Mesodermal cell (in vitro differentiated cells): Measurements from ENCODE around the gene MRPS12. TPM values are rescaled to one million over a fixed set of nuclear protein-coding genes. Genes with fewer than 3 reads are reported as not detected.
"Not testable (repeated sequence)": the region's sequence is repeated elsewhere in the genome, so short reads cannot be mapped to it uniquely, and the experiment has no call there.

Experiments
- H3K27ac ChIP-seq: 2 replicates; pipeline ENCODE4 v1.7.0; 2013; ENCODE audit warnings: mild to moderate bottlenecking, low read depth, low read length, moderate library complexity; ENCODE audit not compliant: severe bottlenecking
- H3K36me3 ChIP-seq: 2 replicates; pipeline ENCODE4 v1.7.1; 2013; ENCODE audit warnings: mild to moderate bottlenecking, low read length, moderate library complexity; ENCODE audit not compliant: control insufficient read depth, insufficient read depth
- H3K4me1 ChIP-seq: one replicate; pipeline ENCODE4 v1.7.1; 2013; ENCODE audit warnings: mild to moderate bottlenecking, low read length; ENCODE audit not compliant: insufficient read depth, control insufficient read depth, poor library complexity, severe bottlenecking
- H3K4me3 ChIP-seq: 2 replicates; pipeline ENCODE4 v1.7.0; 2013; ENCODE audit warnings: low read length, control low read depth, mild to moderate bottlenecking; ENCODE audit not compliant: insufficient read depth, poor library complexity, severe bottlenecking; ENCODE audit errors: extremely low read depth
- H3K9me3 ChIP-seq: 2 replicates; pipeline ENCODE4 v1.7.1; 2013; ENCODE audit warnings: mild to moderate bottlenecking, low read length, moderate library complexity; ENCODE audit not compliant: control insufficient read depth
- WGBS, 2 experiments: methylation state at CpG; one replicate each; pipeline ENCODE4 v1.1.5; 2013; ENCODE audit warnings: missing lambda C conversion rate in 2 of 2; ENCODE audit not compliant: insufficient coverage in 2 of 2; 5-methylcytosine and 5-hydroxymethylcytosine counted together
- polyA plus RNA-seq, 2 experiments: library from polyadenylated mRNA; stranded (reverse); fragments of 50-300 nt; gene quantifications; one replicate each; pipeline ENCODE4 v1.2.3, GENCODE V29; 2013

The MRPS12 gene
- 33.0 TPM for polyA plus RNA-seq (2013, experiment 1 of 2)
- polyA plus RNA-seq (2013, experiment 2 of 2), result 27.8 TPM

GRCh38 chr19:38930776-38931520 is at the start of gene MRPS12:
TSS of gene MRPS12 (plus strand) at chr19:38930944. CDS start at chr19:38931295, 351 bp downstream.
- H3K4me1 ChIP-seq, result peaks cover 4% of the 10 kb centered on the region
- H3K4me3 ChIP-seq, result peak within 1 kb of the TSS; percentile 91
- peak within 1 kb of the TSS; percentile 93 for H3K27ac ChIP-seq
- WGBS, 2 experiments, result 0 to 1% methylated on average over 30 to 33 of the region's 40 CpGs
- H3K9me3 ChIP-seq, result peaks cover 8% of the 10 kb centered on the region
- peaks cover 40% of the 10 kb centered on the region for H3K36me3 ChIP-seq

- Histone ChIP-seq H3K4me3 (no peak overlapping the region), H3K27ac (no peak overlapping the region), H3K36me3 (no peaks in the 10 kb centered on the region), H3K4me1 (peaks cover 6% of the 10 kb centered on the region), H3K9me3 (no peaks in the 10 kb centered on the region)
- 90 to 92% methylated on average over 4 to 5 of the region's 9 CpGs for WGBS, 2 experiments
These were observed 47.5 kb upstream of the MRPS12 start for GRCh38 chr19:38883286-38883685.

GRCh38 chr19:38884691-38885090 is 46.1 kb upstream of the MRPS12 start:
- not testable (repeated sequence) for H3K36me3 ChIP-seq, H3K9me3 ChIP-seq, H3K4me3 ChIP-seq, H3K27ac ChIP-seq, H3K4me1 ChIP-seq
- WGBS, 2 experiments, result 93 to 100% methylated on average over 3 of the region's 3 CpGs

GRCh38 chr19:38888876-38889275 is 41.9 kb upstream of the MRPS12 start:
- 95% methylated on average over 17 of the region's 17 CpGs for WGBS, 2 experiments

GRCh38 chr19:38889803-38890202 is 40.9 kb upstream of the MRPS12 start:
- Histone ChIP-seq H3K9me3 (no peaks in the 10 kb centered on the region), H3K4me3 (no peak overlapping the region), H3K4me1 (no peaks in the 10 kb centered on the region), H3K36me3 (peaks cover 11% of the 10 kb centered on the region), H3K27ac (no peak overlapping the region)
- WGBS, 2 experiments, result 92% methylated on average over 3 to 5 of the region's 8 CpGs

More at GRCh38 chr19:38888876-38889275, 41.9 kb upstream of the MRPS12 start:
- H3K4me3 ChIP-seq, result no peak overlapping the region
- H3K9me3 ChIP-seq, result no peaks in the 10 kb centered on the region
- H3K36me3 ChIP-seq, result peaks cover 11% of the 10 kb centered on the region
- no peaks in the 10 kb centered on the region for H3K4me1 ChIP-seq
- H3K27ac ChIP-seq, result no peak overlapping the region

- Histone ChIP-seq H3K4me3 (no peak overlapping the region), H3K36me3 (peaks cover 11% of the 10 kb centered on the region), H3K4me1 (no peaks in the 10 kb centered on the region), H3K9me3 (no peaks in the 10 kb centered on the region), H3K27ac (no peak overlapping the region)
These were observed 40.1 kb upstream of the MRPS12 start for GRCh38 chr19:38890686-38891085.

GRCh38 chr19:38891771-38892170 is 39.0 kb upstream of the MRPS12 start:
- Histone ChIP-seq H3K4me3 (no peak overlapping the region), H3K36me3 (peaks cover 11% of the 10 kb centered on the region), H3K27ac (no peak overlapping the region), H3K4me1 (no peaks in the 10 kb centered on the region), H3K9me3 (no peaks in the 10 kb centered on the region)
- 83 to 93% methylated on average over 6 of the region's 6 CpGs for WGBS, 2 experiments

- 89 to 95% methylated on average over 4 of the region's 5 CpGs for WGBS, 2 experiments
- Histone ChIP-seq H3K4me1 (no peaks in the 10 kb centered on the region), H3K4me3 (no peak overlapping the region), H3K36me3 (peaks cover 11% of the 10 kb centered on the region), H3K9me3 (no peaks in the 10 kb centered on the region), H3K27ac (no peak overlapping the region)
These were observed 37.9 kb upstream of the MRPS12 start for GRCh38 chr19:38892841-38893240.

- H3K4me1 ChIP-seq, result peaks cover 4% of the 10 kb centered on the region
- H3K9me3 ChIP-seq, result no peaks in the 10 kb centered on the region
- WGBS, 2 experiments, result 95 to 96% methylated on average over 11 to 14 of the region's 14 CpGs
- no peak overlapping the region for H3K27ac ChIP-seq
- H3K36me3 ChIP-seq, result peaks cover 11% of the 10 kb centered on the region
- no peak overlapping the region for H3K4me3 ChIP-seq
These were observed 37.4 kb upstream of the MRPS12 start for GRCh38 chr19:38893341-38893771.

- Histone ChIP-seq H3K27ac (no peak overlapping the region), H3K9me3 (no peaks in the 10 kb centered on the region), H3K4me1 (peaks cover 5% of the 10 kb centered on the region), H3K4me3 (no peak overlapping the region), H3K36me3 (peaks cover 6% of the 10 kb centered on the region)
- WGBS, 2 experiments, result 93% methylated on average over 3 to 4 of the region's 9 CpGs
These were observed 35.8 kb upstream of the MRPS12 start for GRCh38 chr19:38894968-38895367.

- WGBS, 2 experiments, result 39% methylated on average over 22 to 23 of the region's 25 CpGs
- H3K27ac ChIP-seq, result peak overlapping the region; percentile 24
These were observed 31.8 kb upstream of the MRPS12 start for GRCh38 chr19:38898788-38899446.

More at GRCh38 chr19:38898788-38899446, 31.8 kb upstream of the MRPS12 start:
- Histone ChIP-seq H3K4me3 (peak overlapping the region; percentile 65), H3K9me3 (peaks cover 4% of the 10 kb centered on the region), H3K36me3 (no peaks in the 10 kb centered on the region), H3K4me1 (peaks cover 17% of the 10 kb centered on the region)
